CD4-positive, alpha-beta T cell (primary cell): Measurements from ENCODE around the gene RTN4RL2. TPM values are rescaled to one million over a fixed set of nuclear protein-coding genes. Genes with fewer than 3 reads are reported as not detected.

ENCODE experiments used
- ATAC-seq: fragments of 200-7000 bp; cut with Tn5 transposase; one replicate; pipeline ENCODE4 v1.10.0; 2022; ENCODE audit warnings: mild to moderate bottlenecking; ENCODE audit not compliant: poor library complexity
- CTCF ChIA-PET: fragments of 350-600 bp; sonication (Branson Sonifier 250); formaldehyde crosslinking; loops from one replicate; lab custom pipeline; 2021; ENCODE audit warnings: antibody characterized with exemption, inconsistent platforms; lab: Charles Lee
- POLR2A ChIA-PET: fragments of 350-600 bp; sonication (Branson Sonifier 250); formaldehyde crosslinking; loops from one replicate; lab custom pipeline; 2021; ENCODE audit warnings: antibody characterized with exemption, inconsistent platforms; lab: Charles Lee
- DNase-seq, 14 experiments: peaks; one replicate each; pipeline ENCODE4 v3.0.0-alpha.2; 2013 to 2020; ENCODE audit warnings: mixed read lengths in 2 of 14
- H3K27ac ChIP-seq, 2 donors: one replicate each; pipeline versions ENCODE4 v1.5.1 to v1.7.0; 2013; ENCODE audit warnings: low read length in 2 of 2, low read depth in 1 of 2, mild to moderate bottlenecking in 1 of 2
- H3K27me3 ChIP-seq, 2 experiments: 1 replicate in 1 of 2; 2 replicates in 1 of 2; pipeline versions ENCODE4 v1.6.1 to v1.7.0; 2013; ENCODE audit warnings: low read length in 2 of 2, control low read depth in 1 of 2, mild to moderate bottlenecking in 1 of 2, moderate library complexity in 1 of 2; ENCODE audit not compliant: insufficient read depth in 2 of 2, control insufficient read depth in 1 of 2
- H3K36me3 ChIP-seq: one replicate; pipeline ENCODE4 v1.6.1; 2013; ENCODE audit warnings: low read length, control low read depth; ENCODE audit not compliant: insufficient read depth
- H3K4me1 ChIP-seq: one replicate; pipeline ENCODE4 v1.6.1; 2013; ENCODE audit warnings: low read length, control low read depth; ENCODE audit not compliant: insufficient read depth
- H3K4me3 ChIP-seq: one replicate; pipeline ENCODE4 v1.5.1; 2013; ENCODE audit warnings: mild to moderate bottlenecking, low read length, moderate library complexity
- H3K9me3 ChIP-seq, 2 experiments: 1 replicate in 1 of 2; 2 replicates in 1 of 2; pipeline versions ENCODE4 v1.6.1 to v1.7.0; 2013; ENCODE audit warnings: low read length in 2 of 2, mild to moderate bottlenecking in 2 of 2, control low read depth in 1 of 2, moderate library complexity in 1 of 2; ENCODE audit not compliant: control insufficient read depth in 1 of 2, insufficient read depth in 1 of 2
- H3K27ac Mint-ChIP-seq: one replicate; pipeline ENCODE4 v1.8.0; 2020; ENCODE audit warnings: mixed read lengths
- H3K27me3 Mint-ChIP-seq: one replicate; pipeline ENCODE4 v1.8.0; 2021; ENCODE audit warnings: mixed read lengths
- H3K36me3 Mint-ChIP-seq: one replicate; pipeline ENCODE4 v1.8.0; 2021; ENCODE audit warnings: low read depth, mixed read lengths
- H3K4me1 Mint-ChIP-seq: one replicate; pipeline ENCODE4 v1.8.0; 2021; ENCODE audit warnings: low read depth, mixed read lengths
- H3K4me3 Mint-ChIP-seq: one replicate; pipeline ENCODE4 v1.8.0; 2020; ENCODE audit warnings: mild to moderate bottlenecking, mixed read lengths
- H3K9me3 Mint-ChIP-seq: one replicate; pipeline ENCODE4 v1.8.0; 2020; ENCODE audit warnings: mixed read lengths
- CTCF ChIP-seq: fragments of 200-600 bp; IDR thresholded peaks from one replicate; pipeline ENCODE4 v1.8.0; 2022; ENCODE audit warnings: antibody characterized with exemption, mild to moderate bottlenecking
- intact Hi-C, 2 experiments: fragments of 100-400 bp; cut with DNase I in 1 of 2; cut with micrococcal nuclease in 1 of 2; formaldehyde crosslinking; loops; one replicate each; pipeline versions ENCODE4 v1.15.1 to v1.9.0; 2023 to 2025; cut with DNase I, micrococcal nuclease
- total RNA-seq, 174 experiments: library from RNA in 2 of 174; stranded (reverse) in 2 of 174; gene quantifications; one replicate each; pipeline ENCODE4 v1.2.3 and lab custom pipeline; 2021 to 2026

Gene RTN4RL2
- total RNA-seq, 2 experiments from 2014 or later, result 0.17 to 0.19 TPM

- CTCF ChIA-PET, result interaction anchor here (1.7 to 6.0 kb wide), 2 partner anchors 31 kb away, joined by 6 to 130 read pairs; partner anchors contain the start of gene TIMM10
Observed at GRCh38 chr11:57496109-57496820, 35.9 kb downstream of the RTN4RL2 start.

GRCh38 chr11:57497303-57498247 is 37.2 kb downstream of the RTN4RL2 start:
- peaks cover 16% of the 10 kb centered on the region for H3K36me3 Mint-ChIP-seq
- H3K4me3 Mint-ChIP-seq, result no peak overlapping the region
- no peak overlapping the region for H3K27ac Mint-ChIP-seq
- ATAC-seq, result no peak
- peaks cover 4% of the 10 kb centered on the region for H3K4me1 ChIP-seq
- POLR2A ChIA-PET, result interaction anchor here (1.0 kb wide), 1 partner anchor 30 kb away, joined by 3 read pairs; no protein-coding TSS in a partner anchor
- H3K27me3 Mint-ChIP-seq, result no peaks in the 10 kb centered on the region
- DNase-seq, result no peak
- CTCF ChIA-PET, result interaction anchor here (1.7 kb wide), 1 partner anchor 29 kb away, joined by 6 read pairs; no protein-coding TSS in a partner anchor
- H3K9me3 ChIP-seq, result no peaks in the 10 kb centered on the region
- H3K4me3 ChIP-seq, result no peak overlapping the region
- peaks cover 35% of the 10 kb centered on the region for H3K36me3 ChIP-seq
- H3K4me1 Mint-ChIP-seq, result no peaks in the 10 kb centered on the region
- H3K27ac ChIP-seq, result no peak overlapping the region
- intact Hi-C loops, result no loop called here
- no peaks in the 10 kb centered on the region for H3K27me3 ChIP-seq
- TF ChIP-seq CTCF, result no peak
- no peaks in the 10 kb centered on the region for H3K9me3 Mint-ChIP-seq

More at GRCh38 chr11:57496109-57496820, 35.9 kb downstream of the RTN4RL2 start:
- Mint-ChIP-seq H3K9me3 (no peaks in the 10 kb centered on the region), H3K27me3 (no peaks in the 10 kb centered on the region), H3K4me1 (no peaks in the 10 kb centered on the region), H3K27ac (no peak overlapping the region), H3K36me3 (peaks cover 10% of the 10 kb centered on the region), H3K4me3 (no peak overlapping the region)
- ATAC-seq, result no peak
- POLR2A ChIA-PET, result no interaction called here
- no peak overlapping the region for H3K27ac ChIP-seq
- peaks cover 4% of the 10 kb centered on the region for H3K4me1 ChIP-seq
- intact Hi-C loops, result no loop called here
- no peaks in the 10 kb centered on the region for H3K27me3 ChIP-seq
- no peak for TF ChIP-seq CTCF
- H3K4me3 ChIP-seq, result no peak overlapping the region
- DNase-seq, result no peak
- peaks cover 32% of the 10 kb centered on the region for H3K36me3 ChIP-seq
- H3K9me3 ChIP-seq, result no peaks in the 10 kb centered on the region

GRCh38 chr11:57498540-57498939 is 38.2 kb downstream of the RTN4RL2 start:
- Histone ChIP-seq H3K27me3 (no peaks in the 10 kb centered on the region), H3K4me3 (no peak overlapping the region), H3K36me3 (peaks cover 35% of the 10 kb centered on the region), H3K27ac (no peak overlapping the region), H3K4me1 (peaks cover 3% of the 10 kb centered on the region), H3K9me3 (no peaks in the 10 kb centered on the region)
- intact Hi-C loops, result no loop called here
- TF ChIP-seq CTCF, result no peak
- no peaks in the 10 kb centered on the region for H3K9me3 Mint-ChIP-seq
- ChIA-PET CTCF (no interaction called here), POLR2A (no interaction called here)
- H3K27me3 Mint-ChIP-seq, result no peaks in the 10 kb centered on the region
- no peak for ATAC-seq
- H3K4me3 Mint-ChIP-seq, result no peak overlapping the region
- no peak overlapping the region for H3K27ac Mint-ChIP-seq
- peaks cover 16% of the 10 kb centered on the region for H3K36me3 Mint-ChIP-seq
- DNase-seq, result no peak
- no peaks in the 10 kb centered on the region for H3K4me1 Mint-ChIP-seq
